Loucy (cell line): Measurements from ENCODE around the gene ZBTB20.

ENCODE experiments used
- CTCF ChIP-seq: fragments of 200-600 bp; sonication (generic); conservative IDR thresholded peaks from 2 replicates; pipeline ENCODE4 v1.5.1; 2014; ENCODE audit warnings: mild to moderate bottlenecking, antibody characterized with exemption, low read length
- EZH2phosphoT487 ChIP-seq: fragments of 200-600 bp; IDR thresholded peaks from 2 replicates; pipeline ENCODE4 v1.6.1; 2018; ENCODE audit warnings: antibody characterized with exemption, mild to moderate bottlenecking, moderate library complexity, borderline replicate concordance

DNA sequence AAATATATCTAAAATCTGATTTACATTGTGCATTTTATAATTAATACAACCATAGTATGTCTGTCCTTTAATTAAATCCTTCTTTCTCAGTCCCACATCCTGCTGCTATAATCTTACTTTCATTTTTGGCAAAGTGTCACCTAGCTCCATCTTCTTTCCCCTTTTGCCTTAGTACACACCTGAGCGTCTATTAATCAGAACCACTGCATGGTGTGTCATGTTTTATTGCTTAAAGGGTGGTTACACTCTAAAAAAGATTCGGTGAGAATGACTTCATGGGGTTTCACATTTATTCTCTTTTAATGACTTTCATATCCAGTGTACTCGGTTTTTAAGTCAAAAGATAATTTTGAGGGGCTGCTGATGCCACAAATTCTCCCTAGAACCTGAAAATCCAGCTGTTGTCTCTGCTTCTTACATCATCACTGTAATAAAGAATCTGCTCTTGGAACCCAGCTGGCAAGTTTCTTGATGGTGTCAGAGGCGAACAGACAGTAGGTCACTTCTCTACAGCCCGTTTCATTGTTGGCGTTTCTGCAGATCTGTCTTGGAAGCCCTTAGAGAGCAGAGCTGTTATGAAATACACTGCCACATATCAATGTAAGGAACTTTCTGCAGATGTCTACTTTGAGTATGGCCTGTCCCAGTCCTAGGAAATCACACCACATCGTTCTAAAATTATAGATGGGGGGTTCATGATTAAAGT, 753.6 kb downstream of the ZBTB20 start:
- TF ChIP-seq CTCF = no peak
- no peak for TF ChIP-seq EZH2phosphoT487
